Testis (tissue), 3 donors: ENCODE measurements around the gene RIBC2. TPM values are rescaled to one million over a fixed set of nuclear protein-coding genes. Genes with fewer than 3 reads are reported as not detected.

Experiments
- DNase-seq: peaks from one replicate; pipeline ENCODE4 v3.0.0-alpha.2; 2019
- H3K27ac ChIP-seq, 2 donors: fragments of 200-600 bp; sonication (generic); one replicate each; pipeline ENCODE4 v1.5.1; 2019
- H3K27me3 ChIP-seq: fragments of 200-600 bp; sonication (generic); one replicate; pipeline ENCODE4 v1.5.1; 2019
- H3K36me3 ChIP-seq: fragments of 200-600 bp; sonication (generic); one replicate; pipeline ENCODE4 v1.5.1; 2017; ENCODE audit warnings: low read depth; ENCODE audit errors: missing control alignments
- H3K4me1 ChIP-seq: fragments of 200-600 bp; sonication (generic); one replicate; pipeline ENCODE4 v1.5.1; 2019
- H3K4me3 ChIP-seq, 2 donors: fragments of 200-600 bp; sonication (generic); one replicate each; pipeline ENCODE4 v1.5.1; 2017 to 2019
- H3K9me3 ChIP-seq: fragments of 200-600 bp; sonication (generic); one replicate; pipeline ENCODE4 v1.5.1; 2017
- POLR2A ChIP-seq: fragments of 450-650 bp; IDR thresholded peaks from one replicate; pipeline ENCODE4 v1.6.1; 2017; ENCODE audit warnings: antibody characterized with exemption, mild to moderate bottlenecking, moderate library complexity
- WGBS, 2 donors: methylation state at CpG; one replicate each; pipeline ENCODE4 v1.1.5; 2018; 5-methylcytosine and 5-hydroxymethylcytosine counted together
- intact Hi-C: fragments of 100-400 bp; cut with DNase I; formaldehyde crosslinking; loops from one replicate; pipeline ENCODE4 v1.15.1; 2023; ENCODE audit warnings: low total_unique reads
- polyA plus RNA-seq: library from polyadenylated mRNA; stranded (reverse); fragments of 350-450 nt; fragmentation: Illumina TruSeq; extraction: RNeasy Lipid Tissue Mini Kit (QIAGEN cat#74804); gene quantifications from one replicate; pipeline ENCODE4 v1.2.3, GENCODE V29; 2014; ENCODE audit warnings: low read depth, low replicate concordance; ENCODE audit not compliant: insufficient read depth
- total RNA-seq, 2 donors: library from RNA; depleted of rRNA; stranded (reverse); fragments of >200 nt; gene quantifications; one replicate each; pipeline ENCODE4 v1.2.3, GENCODE V29; 2016
- TF ChIP-seq, protein P1 (sequence below), 3 experiments: fragments of 450-650 bp in 2 of 3; fragments of 200-600 bp in 1 of 3; sonication (generic) in 1 of 3; IDR thresholded peaks; one replicate each; pipeline ENCODE4 v1.5.1; 2016 to 2019; ENCODE audit warnings: antibody characterized with exemption in 3 of 3, mild to moderate bottlenecking in 2 of 3, moderate library complexity in 1 of 3

Gene RIBC2
- total and polyA plus RNA-seq, 3 donors from 2014 or later: 20.3 to 66.7 (median 38.5) TPM

DNA sequence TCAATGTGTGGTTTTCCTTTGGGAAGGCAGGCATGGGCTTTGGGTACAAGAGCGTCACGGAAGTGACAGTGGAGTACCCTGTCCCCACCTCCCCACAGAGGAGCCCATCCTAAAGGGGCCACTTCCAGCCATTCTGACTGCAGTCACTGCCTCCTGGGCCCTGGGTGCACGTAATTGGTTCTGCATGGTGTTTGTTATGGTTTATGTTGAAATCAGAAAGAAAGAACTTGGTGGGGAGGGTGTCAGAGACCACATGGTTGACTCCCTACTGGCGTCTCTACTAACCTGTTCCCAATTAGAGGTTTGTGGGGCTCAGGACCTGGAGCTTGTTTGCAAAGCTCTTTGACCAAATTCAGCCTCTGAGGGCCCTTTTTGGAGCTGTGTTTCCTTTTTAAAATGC, 40.8 kb downstream of the RIBC2 start:
- H3K4me1 ChIP-seq: no peaks in the 10 kb centered on the region
- no peak for DNase-seq
- intact Hi-C loops: no loop called here
- H3K4me3 ChIP-seq: no peak overlapping the region
- no peak for TF ChIP-seq POLR2A
- TF ChIP-seq, protein P1, sequence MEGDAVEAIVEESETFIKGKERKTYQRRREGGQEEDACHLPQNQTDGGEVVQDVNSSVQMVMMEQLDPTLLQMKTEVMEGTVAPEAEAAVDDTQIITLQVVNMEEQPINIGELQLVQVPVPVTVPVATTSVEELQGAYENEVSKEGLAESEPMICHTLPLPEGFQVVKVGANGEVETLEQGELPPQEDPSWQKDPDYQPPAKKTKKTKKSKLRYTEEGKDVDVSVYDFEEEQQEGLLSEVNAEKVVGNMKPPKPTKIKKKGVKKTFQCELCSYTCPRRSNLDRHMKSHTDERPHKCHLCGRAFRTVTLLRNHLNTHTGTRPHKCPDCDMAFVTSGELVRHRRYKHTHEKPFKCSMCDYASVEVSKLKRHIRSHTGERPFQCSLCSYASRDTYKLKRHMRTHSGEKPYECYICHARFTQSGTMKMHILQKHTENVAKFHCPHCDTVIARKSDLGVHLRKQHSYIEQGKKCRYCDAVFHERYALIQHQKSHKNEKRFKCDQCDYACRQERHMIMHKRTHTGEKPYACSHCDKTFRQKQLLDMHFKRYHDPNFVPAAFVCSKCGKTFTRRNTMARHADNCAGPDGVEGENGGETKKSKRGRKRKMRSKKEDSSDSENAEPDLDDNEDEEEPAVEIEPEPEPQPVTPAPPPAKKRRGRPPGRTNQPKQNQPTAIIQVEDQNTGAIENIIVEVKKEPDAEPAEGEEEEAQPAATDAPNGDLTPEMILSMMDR (IDR thresholded peaks at IDR 0.05): no peak
- no peaks in the 10 kb centered on the region for H3K9me3 ChIP-seq
- no peaks in the 10 kb centered on the region for H3K27me3 ChIP-seq
- no peaks in the 10 kb centered on the region for H3K36me3 ChIP-seq
- no peak overlapping the region for H3K27ac ChIP-seq
- WGBS, 2 donors: 80 to 88% methylated on average over 4 of the region's 4 CpGs

DNA sequence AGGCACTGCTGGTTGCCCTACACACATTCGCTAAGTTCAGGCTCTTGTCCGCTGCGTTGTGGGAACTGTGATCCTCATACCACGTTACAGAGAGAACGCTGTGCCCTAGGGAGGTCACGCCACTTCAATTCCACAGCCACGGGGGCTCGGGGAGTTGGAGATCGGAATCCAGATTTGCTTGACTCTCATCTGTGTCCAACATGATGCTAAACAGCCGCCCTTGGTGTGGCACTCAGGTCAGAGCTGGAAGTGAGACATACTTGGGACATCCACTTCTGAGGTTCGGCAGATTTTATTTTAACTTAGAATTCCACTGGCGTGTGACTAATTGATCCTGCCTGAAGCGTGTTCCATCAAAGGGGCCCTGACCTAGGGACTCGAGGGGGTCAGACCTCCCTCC, 41.7 kb downstream of the RIBC2 start:
- DNase-seq: no peak
- H3K4me3 ChIP-seq: no peak overlapping the region
- H3K36me3 ChIP-seq: no peaks in the 10 kb centered on the region
- intact Hi-C loops: no loop called here
- no peaks in the 10 kb centered on the region for H3K9me3 ChIP-seq
- no peak overlapping the region for H3K27ac ChIP-seq
- 89% methylated on average over 14 of the region's 14 CpGs for WGBS, 2 donors
- no peaks in the 10 kb centered on the region for H3K4me1 ChIP-seq
- no peaks in the 10 kb centered on the region for H3K27me3 ChIP-seq
- TF ChIP-seq, protein P1 (IDR thresholded peaks at IDR 0.05): no peak
- TF ChIP-seq POLR2A: no peak

DNA sequence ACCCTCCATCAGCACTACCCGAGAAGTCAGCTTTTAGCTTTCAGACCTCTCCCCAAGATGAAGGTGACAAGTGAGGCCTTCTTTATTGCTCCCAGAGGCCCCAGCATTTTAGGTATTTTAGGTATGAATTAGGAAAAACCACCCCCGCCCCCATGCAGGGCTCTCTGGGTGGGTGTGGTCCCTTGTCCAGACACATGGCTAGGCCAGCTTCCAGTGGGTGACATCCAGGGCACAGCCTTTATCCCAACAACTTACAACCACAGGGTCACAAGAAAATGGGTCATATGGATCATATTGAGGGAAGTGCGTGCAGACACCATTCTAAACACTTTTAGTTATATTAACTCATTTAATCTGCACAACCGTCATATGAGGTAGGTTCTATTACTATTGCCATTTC, 42.1 kb downstream of the RIBC2 start:
- Histone ChIP-seq H3K4me1 (no peaks in the 10 kb centered on the region), H3K36me3 (no peaks in the 10 kb centered on the region), H3K9me3 (no peaks in the 10 kb centered on the region), H3K4me3 (no peak overlapping the region), H3K27ac (no peak overlapping the region), H3K27me3 (no peaks in the 10 kb centered on the region)
- no peak for DNase-seq
- intact Hi-C loops: no loop called here
- TF ChIP-seq, protein P1 (IDR thresholded peaks at IDR 0.05): no peak
- TF ChIP-seq POLR2A: no peak
- 94 to 99% methylated on average over 4 of the region's 4 CpGs for WGBS, 2 donors

DNA sequence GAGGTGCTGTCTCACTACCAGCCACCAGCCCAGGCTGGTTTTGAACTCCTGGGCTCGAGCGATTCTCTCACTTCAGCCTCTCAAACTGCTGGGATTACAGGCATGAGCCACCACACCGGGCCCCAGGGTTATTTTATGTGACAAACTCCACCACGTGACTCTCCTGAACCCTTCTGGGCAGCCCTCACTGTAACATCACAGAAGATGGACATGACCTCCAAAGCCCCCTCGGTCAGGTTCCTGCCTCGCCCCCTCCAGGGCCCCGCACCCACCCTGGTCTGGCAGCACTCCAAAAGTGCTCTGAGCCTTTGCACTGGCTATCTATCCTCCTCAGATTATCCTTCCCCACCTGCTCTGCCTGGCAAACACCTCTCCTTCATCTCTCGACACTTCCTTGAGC, 43.3 kb downstream of the RIBC2 start:
- TF ChIP-seq POLR2A: no peak
- Histone ChIP-seq H3K27ac (no peak overlapping the region), H3K4me3 (no peak overlapping the region), H3K27me3 (no peaks in the 10 kb centered on the region), H3K9me3 (no peaks in the 10 kb centered on the region), H3K4me1 (no peaks in the 10 kb centered on the region), H3K36me3 (no peaks in the 10 kb centered on the region)
- 85 to 91% methylated on average over 8 of the region's 8 CpGs for WGBS, 2 donors
- intact Hi-C loops: no loop called here
- DNase-seq: no peak

DNA sequence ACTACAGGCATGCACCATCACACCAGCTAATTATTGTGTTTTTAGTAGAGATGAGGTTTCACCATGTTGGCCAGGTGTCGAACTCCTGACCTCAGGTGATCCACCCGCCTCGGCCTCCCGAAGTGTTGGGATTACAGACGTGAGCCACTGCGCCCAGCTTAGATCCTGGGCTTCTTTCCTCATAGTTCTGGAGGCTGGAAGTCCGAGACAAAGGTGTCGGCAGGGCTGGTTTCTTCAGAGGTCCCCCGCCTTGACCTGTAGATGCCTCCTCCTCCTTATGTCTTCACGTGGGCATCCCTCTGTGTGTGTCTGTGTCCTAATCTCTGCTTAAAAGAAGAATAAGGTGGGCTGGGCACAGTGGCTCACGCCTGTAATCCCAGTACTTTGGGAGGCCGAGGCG, 45.0 kb downstream of the RIBC2 start:
- TF ChIP-seq, protein P1 (IDR thresholded peaks at IDR 0.05): no peak
- TF ChIP-seq POLR2A: no peak
- H3K4me3 ChIP-seq: no peak overlapping the region
- intact Hi-C loops: no loop called here
- DNase-seq: no peak
- H3K9me3 ChIP-seq: no peaks in the 10 kb centered on the region
- H3K27ac ChIP-seq: no peak overlapping the region
- H3K36me3 ChIP-seq: no peaks in the 10 kb centered on the region
- no peaks in the 10 kb centered on the region for H3K4me1 ChIP-seq
- WGBS, 2 donors: 97 to 99% methylated on average over 13 of the region's 13 CpGs
- H3K27me3 ChIP-seq: no peaks in the 10 kb centered on the region
